Measurements from ENCODE around the gene HOXA2. TPM values are rescaled to one million over a fixed set of nuclear protein-coding genes. Genes with fewer than 3 reads are reported as not detected.

The HOXA2 gene
- total RNA-seq, 1 experiment from 2014 or later, result 3.2 TPM

DNA sequence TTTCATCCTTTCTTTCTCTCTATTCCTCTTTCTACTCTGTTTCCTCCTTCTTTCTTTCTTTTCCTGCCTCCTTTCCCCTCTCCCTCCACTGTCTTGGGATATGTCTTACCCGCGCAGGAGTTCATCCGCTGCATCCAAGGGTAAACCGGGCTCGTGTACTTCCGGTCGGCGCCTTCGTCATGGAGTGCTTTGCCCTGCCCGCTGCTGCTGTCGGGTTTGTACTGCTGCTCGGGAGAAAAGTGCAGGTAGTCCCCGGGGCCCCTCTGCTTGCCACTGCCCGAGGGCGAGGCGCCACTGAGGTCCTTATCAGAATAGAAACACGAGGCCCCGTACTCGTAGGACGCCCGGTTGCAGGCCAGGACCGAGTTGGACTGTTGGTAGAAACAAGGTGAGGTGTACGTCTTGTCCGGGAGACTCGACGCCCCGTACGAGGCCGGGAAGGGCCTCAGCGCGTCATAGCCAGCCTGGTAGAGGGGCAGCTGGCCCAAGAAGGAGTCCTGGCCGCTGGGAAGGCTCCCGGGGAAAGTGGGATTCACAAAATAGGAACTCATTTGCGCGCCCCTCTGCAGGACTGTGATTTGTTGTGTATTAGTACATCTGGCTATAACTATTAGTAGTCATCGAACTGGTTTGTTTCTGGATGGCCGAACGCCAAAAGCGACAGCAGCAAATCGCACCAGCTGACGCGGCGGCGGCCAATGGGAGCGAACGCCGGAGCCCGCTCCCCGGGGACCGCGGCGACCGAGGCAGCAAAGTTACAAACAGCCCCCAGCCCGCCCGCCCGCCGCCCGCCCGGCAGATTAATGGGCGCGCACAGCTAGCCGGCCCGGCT, 44.9 kb upstream of the HOXA2 start, which contains the start of gene HOXA6:
Gene HOXA6 (minus strand): TSS at position 576 of the 832 bp plus-strand sequence. CDS start 25 bp downstream, at position 551.
- peak; percentile 78 for DNase-seq
- no peak within 1 kb of the TSS for H3K27ac Mint-ChIP-seq (ENCODE audit: unreplicated experiment)
- TF ChIP-seq CTCF (IDR thresholded peaks at IDR 0.05; ENCODE audit: unreplicated experiment), result no peak
- peaks cover 11% of the 10 kb centered on the region for H3K4me1 Mint-ChIP-seq (ENCODE audit: low read depth, unreplicated experiment)
- peaks cover 37% of the 10 kb centered on the region for H3K36me3 Mint-ChIP-seq (ENCODE audit: insufficient read depth, unreplicated experiment)
- BruUV-seq (replicated peaks), result no TSS peak
- intact Hi-C loops (cut with micrococcal nuclease; ENCODE audit: unreplicated experiment), result no loop called here
- CTCF ChIA-PET, result interaction anchor here (0.6 to 1.0 kb wide), 2 partner anchors 284 to 770 kb away, joined by 4 to 5 read pairs; no protein-coding TSS in a partner anchor
- H3K27me3 Mint-ChIP-seq (ENCODE audit: unreplicated experiment), result peaks cover 16% of the 10 kb centered on the region
- H3K9me3 Mint-ChIP-seq (ENCODE audit: low read depth, unreplicated experiment), result no peaks in the 10 kb centered on the region
- H3K4me3 Mint-ChIP-seq (ENCODE audit: low read depth, unreplicated experiment), result peak within 1 kb of the TSS; percentile 76

GRCh38 chr7:27146491-27147198, 44.2 kb upstream of the HOXA2 start:
- TF ChIP-seq CTCF (IDR thresholded peaks at IDR 0.05; ENCODE audit: unreplicated experiment), result no peak
- H3K9me3 Mint-ChIP-seq (ENCODE audit: low read depth, unreplicated experiment), result no peaks in the 10 kb centered on the region
- peaks cover 34% of the 10 kb centered on the region for H3K36me3 Mint-ChIP-seq (ENCODE audit: insufficient read depth, unreplicated experiment)
- CTCF ChIA-PET, result no interaction called here
- H3K4me1 Mint-ChIP-seq (ENCODE audit: low read depth, unreplicated experiment), result peaks cover 6% of the 10 kb centered on the region
- DNase-seq, result no peak
- H3K27me3 Mint-ChIP-seq (ENCODE audit: unreplicated experiment), result peaks cover 8% of the 10 kb centered on the region
- no TSS peak for BruUV-seq (replicated peaks)
- H3K27ac Mint-ChIP-seq (ENCODE audit: unreplicated experiment), result no peak overlapping the region
- intact Hi-C loops (cut with micrococcal nuclease; ENCODE audit: unreplicated experiment), result no loop called here
- H3K4me3 Mint-ChIP-seq (ENCODE audit: low read depth, unreplicated experiment), result no peak overlapping the region

DNA sequence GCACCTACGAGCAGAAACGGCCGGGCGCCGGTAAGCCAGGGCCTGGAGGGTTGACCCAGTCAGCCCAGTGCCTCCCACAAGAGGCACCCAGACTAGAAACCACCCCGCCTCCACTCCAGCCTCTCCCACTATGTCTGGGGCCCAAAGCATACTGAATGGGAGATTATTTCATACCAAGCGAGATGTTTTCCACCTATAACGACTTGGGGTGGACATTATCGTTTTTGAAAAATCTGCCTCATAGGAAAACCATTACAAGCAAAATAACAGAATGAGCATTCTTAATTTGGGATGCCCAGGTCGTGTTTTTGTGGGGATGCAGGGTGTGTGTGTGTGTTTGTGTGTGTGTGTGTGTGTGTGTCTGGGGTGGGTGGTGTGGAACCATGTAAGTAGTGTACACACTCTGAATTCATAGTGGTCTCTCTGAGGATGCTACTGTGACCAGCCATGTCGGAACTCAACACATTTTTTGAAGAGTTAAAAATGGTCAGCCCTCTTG, 43.5 kb upstream of the HOXA2 start:
- H3K27me3 Mint-ChIP-seq (ENCODE audit: unreplicated experiment), result peaks cover 1% of the 10 kb centered on the region
- CTCF ChIA-PET, result interaction anchor here (1.0 kb wide), 1 partner anchor 25 kb away, joined by 8 read pairs; no protein-coding TSS in a partner anchor

More for the DNA sequence above, 43.5 kb upstream of the HOXA2 start:
- Mint-ChIP-seq H3K4me1 (ENCODE audit: low read depth, unreplicated experiment) (no peaks in the 10 kb centered on the region), H3K27ac (ENCODE audit: unreplicated experiment) (no peak overlapping the region), H3K36me3 (ENCODE audit: insufficient read depth, unreplicated experiment) (peaks cover 27% of the 10 kb centered on the region), H3K9me3 (ENCODE audit: low read depth, unreplicated experiment) (no peaks in the 10 kb centered on the region), H3K4me3 (ENCODE audit: low read depth, unreplicated experiment) (no peak overlapping the region)
- no TSS peak for BruUV-seq (replicated peaks)
- intact Hi-C loops (cut with micrococcal nuclease; ENCODE audit: unreplicated experiment), result no loop called here
- TF ChIP-seq CTCF (IDR thresholded peaks at IDR 0.05; ENCODE audit: unreplicated experiment), result no peak
- DNase-seq, result no peak

Measured in Calu3 (cell line).